ENCODE measurements around the gene MYNN.

MYNN gene

DNA sequence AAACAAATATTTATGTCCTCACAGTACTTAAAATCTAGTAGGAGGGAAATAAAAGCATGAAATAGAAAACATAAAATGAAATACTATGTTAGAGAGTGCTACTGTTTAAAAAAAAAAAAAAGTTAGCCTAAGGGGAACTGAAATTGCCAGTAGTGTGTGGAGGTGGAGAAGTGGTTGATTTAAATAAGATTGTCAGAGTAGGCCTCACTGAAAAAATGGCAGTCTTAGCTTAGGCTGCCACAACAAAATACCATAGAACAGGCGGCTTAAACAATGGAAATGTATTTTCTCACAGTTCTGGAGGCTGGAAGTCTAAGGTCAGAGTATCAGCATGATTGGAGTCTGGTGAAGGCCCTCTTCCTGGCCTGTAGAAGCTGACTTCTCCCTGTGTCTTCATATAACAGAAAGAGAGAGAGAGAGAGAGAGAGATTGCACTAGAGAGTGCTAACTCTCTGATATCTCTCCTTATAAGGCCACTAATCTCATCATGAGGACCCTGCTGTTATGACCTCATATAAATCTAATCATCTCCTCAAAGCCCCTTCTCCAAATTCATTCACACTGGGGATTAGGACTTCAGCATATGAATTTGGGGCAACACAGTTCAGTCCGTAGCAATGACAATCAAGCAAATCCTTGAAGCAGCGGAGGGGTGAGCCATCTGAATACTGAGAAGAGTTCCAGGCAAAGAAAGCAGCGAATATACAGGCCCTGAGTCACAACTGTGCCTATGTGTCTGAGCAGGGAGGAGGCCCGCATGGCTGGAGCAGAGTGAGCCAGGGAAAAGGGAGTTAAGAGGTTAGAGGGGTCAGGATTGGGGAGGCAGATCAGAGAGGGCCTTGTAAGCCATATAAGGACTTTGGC is 63.1 kb downstream of the MYNN start:
- DNase-seq, result no peak

GRCh38 chr3:169836942-169837275 is 63.7 kb downstream of the MYNN start:
- DNase-seq, result no peak

- no peak for DNase-seq
Observed at GRCh38 chr3:169838511-169839030, 65.4 kb downstream of the MYNN start.

Data from effector CD4-positive, alpha-beta T cell (primary cell).